Stimulated activated CD4-positive, alpha-beta T cell treated with anti-CD3 and anti-CD28 coated beads, TNF-alpha, amount 100 ng/mL, for 24 hours (primary cell): Measurements from ENCODE around the gene LRRC25.
A peak's percentile ranks its signal among the peaks of the same experiment; 100 is the strongest.

Experiments used
- DNase-seq, 3 experiments: peaks; one replicate each; pipeline ENCODE4 v3.0.0-alpha.2; 2020; ENCODE audit warnings: low read depth in 3 of 3

Gene LRRC25

DNA sequence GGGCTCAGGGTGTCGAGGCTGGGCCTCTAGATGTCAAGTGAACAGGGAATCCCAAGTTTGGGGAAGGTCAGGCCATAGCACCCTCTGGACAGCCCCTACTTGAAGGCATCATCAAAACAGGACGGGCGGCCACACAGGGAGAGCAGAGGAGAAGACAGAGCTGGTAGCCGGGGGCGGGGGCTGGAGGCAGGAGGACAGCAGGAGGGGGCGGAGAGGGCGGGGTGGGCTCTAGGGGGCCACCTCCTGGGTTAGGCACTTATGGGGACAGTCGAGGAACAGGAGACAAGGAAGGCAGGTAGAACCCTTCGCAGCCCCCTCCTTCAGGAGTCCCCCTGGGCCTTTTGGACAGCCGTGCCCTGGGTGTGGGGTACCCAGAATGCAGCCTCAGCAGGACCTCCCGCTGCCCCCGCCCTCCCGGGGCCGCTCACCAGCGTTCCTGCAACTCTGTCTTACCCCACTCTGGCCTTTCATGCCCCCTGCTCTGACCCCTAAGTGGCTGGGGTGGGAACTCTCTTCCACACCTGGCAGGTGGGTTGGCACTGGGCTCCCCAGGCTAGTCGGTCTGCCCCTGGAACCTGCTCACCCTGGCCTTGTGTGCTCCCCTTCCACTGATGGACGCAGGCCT, 27.6 kb upstream of the LRRC25 start:
- no peak for DNase-seq

DNA sequence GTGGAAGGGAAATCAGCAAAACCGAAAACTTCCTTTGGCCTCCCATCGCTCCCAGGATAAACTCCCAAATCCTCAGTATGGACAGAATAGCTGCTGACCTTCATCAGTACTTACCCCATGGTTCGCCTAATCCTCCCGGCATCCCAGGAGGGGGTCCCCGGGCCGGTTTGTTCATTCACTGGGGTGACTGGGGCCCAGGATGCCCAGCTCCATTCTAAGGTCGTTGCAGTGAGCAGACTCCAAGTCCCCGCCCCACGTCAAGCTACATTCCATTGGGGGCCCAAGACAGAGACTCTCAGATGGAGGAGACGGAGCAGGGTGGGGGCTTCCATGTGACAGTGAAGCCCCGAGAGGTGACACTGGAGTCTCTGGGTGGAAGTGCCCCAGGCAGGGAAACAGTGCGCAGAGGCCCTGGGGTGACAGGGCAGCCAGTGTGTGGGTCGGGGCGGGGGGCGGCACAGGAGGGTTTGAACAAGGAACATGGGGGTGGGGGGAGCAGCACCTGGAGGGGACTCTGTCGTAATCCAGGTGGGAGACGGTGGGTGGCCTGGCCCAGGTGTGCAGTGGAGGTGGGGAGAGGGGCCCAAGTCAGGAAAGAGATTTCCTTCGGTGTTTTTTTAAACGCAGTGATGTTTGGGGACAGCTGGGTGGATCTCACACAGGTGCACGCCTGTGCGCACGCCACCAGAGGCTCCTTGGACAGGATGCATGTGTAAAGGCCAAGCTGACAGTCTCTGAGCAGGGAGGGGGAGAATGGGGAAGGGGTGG, 26.9 kb upstream of the LRRC25 start:
- no peak for DNase-seq

DNA sequence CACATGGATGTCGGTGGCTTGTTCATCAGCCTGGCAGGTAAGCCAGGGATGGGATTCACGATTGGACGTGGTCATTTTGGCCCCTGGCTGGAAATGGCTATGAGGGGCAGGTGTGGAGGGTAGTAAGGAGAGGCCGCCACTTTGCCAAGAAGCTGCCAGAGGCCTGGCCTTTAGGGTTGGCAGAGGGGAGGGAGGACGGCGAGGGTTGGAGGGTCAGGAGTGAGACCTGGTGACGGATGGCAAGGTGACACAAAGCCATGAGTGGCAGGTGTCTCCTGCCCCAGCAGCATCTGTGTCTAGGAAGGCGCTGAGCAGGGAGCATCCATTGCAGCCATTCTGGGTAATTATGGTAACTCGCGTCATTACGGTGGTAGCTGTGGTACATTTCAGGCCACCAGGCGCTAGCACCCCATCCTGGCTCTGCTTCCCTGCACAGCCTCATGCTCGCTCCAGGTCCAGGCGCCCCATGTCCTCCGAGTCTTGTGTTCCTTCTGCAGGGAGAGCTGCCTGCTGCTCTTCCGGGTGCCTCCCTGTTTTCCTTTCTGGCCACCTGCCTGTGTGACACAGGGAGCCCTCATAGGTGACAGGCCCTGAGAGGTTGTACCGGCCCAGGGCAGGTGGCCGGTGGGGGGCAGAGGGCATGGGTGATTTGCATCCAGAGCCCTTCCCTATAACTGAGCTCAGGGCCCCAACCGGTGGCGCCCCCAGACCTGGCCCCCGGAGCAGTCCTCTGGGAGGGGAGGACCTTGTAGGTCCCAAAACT, 26.0 kb upstream of the LRRC25 start:
- DNase-seq = no peak

DNA sequence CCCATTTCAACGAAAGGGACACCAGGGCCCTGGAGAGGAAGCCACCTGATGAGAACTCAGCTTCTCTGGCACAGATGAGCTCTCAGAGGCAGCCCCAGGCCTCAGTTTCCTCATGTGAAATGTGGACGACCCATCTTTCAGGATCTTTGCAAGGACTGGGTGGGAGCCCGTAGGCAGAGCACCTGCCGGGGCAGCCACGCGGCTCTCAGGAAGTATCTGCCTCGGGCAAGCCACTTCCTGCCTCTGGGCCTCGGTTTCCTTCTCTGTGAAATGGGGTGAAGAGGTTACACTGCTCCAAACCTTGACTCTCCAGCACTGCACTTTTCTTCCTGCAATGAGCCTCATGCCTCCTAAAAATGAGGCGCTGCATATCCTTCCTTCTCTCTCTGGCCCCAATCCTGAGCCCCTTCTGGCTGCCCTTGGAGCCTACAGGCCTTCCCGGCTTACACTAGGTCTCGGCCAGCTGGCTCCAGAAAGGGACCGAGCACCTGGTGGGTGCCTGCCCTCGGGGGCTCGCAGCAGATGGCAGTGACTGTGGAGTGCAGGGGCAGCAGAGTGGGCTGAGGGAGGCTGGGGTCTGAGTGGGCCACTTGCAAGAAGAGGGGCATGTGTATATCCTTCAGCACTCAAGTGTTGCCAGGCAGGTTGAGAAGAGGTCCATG, 25.2 kb upstream of the LRRC25 start:
- DNase-seq = no peak

DNA sequence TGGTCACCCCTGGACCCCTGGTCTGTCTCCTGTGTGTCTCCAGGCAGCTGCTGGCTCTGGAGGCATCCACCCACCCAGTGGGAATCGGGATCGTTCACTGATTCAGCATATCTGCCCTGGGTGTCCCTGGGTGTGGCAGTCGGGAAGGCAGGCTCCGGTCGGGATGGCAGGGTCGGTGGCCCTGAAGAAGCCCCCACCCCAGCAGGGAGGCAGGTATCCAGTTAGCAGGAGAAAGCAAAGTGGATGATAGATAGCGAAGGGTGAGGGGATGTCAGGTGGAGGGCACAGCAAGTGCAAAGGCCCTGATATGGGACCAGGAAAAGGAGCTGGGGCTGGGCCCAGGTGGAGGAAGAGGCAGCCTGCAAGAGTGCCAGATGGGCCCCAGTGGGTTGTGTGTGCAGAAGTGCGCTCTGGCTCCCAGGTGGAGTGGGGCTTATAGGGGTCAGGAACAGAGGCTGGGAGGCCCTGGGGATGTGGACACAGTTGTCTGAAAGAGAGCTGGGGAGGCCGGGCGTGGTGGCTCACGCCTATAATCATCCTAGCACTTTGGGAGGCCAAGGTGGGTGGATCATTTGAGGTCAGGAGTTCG, 24.0 kb upstream of the LRRC25 start:
- DNase-seq = no peak

DNA sequence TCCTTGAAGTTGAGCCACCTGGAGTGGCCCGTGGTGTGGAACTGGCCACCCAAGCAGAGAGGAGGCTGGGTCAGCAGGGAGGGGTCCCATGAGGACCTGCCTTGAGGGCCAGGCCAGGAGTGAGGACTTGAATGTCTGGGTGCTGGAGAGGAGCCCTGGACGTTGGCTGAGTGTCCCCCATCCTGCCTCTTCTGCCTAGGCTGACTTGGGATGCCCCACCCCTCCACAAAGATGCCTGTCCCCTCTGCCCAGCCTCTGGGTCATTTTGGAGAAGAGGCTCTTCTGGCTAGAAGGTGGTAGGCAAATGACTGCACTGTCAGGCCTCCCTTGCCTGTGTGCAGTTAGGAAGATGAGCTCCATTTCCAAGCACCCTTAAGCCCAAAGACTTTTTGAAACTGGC, 23.5 kb upstream of the LRRC25 start:
- DNase-seq = no peak

DNA sequence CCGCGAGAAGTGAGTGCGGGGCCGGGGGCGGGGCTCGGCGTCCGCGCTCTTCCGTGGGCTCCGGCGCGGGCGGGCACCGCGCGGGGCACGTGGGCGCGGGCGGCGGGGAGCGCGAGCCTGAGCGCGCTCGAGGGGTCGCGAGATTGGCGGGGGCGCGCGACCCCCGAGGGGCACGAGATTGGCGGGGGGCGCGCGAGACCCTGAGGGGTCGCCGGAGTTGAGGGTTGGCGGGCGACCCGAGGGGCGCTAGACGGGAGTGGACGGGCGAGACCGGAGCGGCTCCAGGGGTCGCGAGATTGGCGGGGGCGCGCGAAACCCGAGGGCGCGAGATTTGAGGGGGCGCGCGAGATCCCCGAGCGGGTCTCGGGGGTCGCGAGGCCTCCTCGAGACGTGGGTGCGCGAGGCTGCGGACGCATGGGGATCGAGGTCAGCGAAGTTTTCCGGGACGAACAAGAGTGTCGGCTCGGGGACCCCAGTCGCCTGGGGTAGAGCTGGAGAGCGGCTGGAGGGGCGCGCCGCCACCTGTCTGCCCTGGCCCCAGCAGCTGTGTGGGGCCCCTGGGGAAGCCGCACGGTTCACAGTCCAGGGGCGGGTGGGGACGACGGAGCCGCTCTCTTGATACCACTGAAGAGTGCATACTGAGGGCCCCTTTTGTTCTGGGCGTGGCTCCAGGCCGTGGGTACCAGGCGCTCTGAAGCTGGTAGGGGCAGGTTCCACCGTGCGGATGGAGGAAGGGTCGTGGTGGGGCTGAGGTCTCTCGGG, 22.5 kb upstream of the LRRC25 start:
- peak in 1 of 3 experiments; percentile 57 for DNase-seq

DNA sequence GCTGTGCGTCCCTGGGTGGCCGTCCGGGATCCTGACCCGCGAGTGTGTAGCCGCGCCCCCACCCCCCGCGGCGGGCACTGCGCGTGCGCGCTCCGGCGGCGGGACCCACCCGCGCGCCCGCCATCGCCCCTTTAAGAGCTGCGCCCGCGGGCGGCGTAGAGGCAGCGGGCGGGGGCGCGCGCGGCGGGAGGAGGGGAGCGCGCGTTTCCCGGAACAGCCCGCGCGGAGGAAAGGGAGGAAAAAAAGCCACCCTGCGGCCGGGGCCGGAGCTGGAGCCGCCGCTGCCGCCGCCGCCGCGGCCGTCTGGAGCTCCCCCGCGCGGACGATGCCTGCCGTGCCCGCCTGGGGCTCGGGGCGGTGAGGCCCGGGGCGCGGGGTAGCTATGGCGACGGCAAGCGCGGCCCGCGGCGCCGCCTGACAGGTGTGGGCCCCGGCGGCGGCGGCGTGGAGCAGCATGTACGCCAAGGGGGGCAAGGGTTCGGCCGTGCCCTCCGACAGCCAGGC, 21.8 kb upstream of the LRRC25 start, which contains the start of gene SSBP4:
SSBP4 (plus strand) TSS at position 204 of the 504 bp plus-strand sequence; CDS start at position 455, 251 bp downstream.
- peak in 2 of 3 experiments; percentile 53 to 67 for DNase-seq

DNA sequence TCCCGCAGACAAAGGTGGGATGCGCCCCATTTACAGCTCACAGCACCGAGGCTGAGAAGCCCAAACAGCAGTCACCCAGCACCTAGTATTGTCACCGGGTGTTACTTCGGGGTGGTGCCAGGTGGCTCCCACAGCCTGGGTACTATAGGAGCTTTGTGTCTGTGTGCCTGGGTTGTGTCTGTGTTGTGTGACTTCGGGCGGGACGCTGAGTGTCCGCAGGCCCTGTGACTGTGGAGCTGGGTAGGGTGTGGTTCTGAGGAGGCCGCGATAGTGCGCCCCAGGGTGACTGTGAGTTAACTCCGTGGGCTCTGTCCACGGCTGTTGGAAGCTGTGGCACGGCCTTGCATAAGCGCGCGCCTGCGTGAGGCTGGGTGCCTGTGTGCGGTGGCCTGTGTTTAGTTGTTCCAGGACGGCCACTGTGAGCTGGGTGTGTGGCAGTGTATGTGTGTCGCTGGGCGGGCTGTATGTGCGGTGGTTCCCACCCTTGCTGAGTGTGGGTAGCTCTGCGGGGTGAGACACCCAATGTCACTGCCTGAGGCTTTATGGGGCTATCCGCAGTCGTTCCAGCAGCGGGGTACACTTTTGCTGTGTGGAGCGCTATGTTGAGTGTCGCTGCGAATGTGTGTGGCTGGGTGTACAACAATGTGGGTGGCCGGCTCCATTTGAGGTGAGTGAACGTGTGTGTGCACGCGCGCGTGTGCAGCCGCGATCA, 21.2 kb upstream of the LRRC25 start:
- no peak for DNase-seq

DNA sequence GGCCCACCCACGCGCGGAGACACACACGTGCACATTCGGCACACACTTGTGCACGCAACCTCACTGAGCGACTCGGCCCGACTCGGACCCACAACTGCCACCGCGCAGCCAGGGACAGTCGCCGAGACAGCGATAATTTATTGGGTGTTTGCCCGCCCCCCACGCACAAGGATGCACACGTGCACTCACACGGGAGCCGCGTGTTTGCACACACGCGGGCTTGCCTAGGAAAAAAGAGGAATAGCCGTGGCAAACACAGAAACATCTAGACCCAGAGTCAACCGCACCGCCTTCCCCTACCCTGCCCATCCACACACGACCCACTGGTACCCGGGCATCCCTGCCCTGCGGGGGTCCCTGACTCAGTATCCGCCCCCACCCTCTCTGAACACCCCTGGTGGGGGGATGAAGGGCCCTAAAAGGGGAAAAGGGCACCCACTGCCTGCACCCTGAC, 20.6 kb upstream of the LRRC25 start:
- no peak for DNase-seq

DNA sequence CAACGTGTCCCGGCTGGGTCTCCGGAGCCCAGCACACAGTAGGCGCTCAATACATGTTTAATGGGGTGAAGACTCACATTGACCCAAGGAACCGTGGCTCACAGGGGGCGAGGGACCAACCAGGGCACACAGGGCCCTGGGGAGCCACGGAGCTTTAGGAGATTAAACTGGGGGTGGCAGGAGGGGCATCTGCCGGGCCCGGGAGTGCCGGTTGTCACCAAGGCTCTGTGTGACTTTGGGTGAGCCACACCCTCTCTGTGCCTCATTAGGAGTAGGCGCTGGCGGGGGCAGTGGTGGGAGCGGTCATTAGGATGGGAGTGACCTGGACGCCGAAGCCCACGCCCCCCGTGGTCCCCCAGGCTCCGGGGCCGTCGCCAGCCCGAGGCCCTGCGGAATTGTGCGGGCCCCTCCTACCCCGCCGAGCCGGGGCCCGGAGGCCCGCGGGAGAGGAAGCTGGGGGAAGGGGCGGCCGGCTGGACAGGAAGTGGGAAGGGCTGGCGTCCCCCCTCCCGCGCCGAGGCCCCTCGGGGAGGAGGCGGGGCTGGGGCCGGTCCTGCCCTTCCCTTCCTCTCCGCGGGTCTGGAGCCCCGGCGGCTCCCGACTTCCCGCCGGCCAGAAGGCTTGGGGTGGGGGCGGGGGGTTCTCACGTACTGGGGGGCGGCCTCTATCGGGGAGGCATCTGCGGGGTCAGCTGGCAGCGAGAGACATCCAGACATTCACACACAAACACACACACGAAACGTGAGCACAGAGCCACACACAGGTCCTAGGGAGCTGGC, 20.0 kb upstream of the LRRC25 start:
- DNase-seq = no peak

DNA sequence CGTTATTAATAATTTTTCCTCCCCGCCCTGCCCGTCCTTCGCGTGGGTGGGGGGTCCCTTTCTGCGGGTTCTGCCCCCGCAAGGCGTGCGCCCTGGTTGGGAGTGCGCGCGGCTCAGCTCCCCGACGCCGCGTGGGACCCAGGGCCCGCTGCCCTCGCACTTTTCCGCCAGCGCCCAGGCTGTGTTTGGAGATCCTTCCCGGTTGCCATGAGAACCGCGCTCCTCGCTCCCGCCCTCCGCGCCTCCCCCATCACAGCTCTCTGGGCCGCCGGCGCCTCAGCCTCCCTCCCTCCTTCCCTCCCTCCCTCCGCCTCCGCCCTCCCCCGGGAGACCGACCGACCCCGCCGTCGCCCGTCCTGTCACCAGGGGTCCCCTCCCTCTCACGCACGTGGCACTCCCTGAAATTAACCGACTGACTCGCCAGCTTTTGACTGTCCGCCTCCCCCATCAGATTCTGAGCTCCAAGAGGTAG, 19.4 kb upstream of the LRRC25 start:
- peak in 1 of 3 experiments; percentile 70 for DNase-seq

DNA sequence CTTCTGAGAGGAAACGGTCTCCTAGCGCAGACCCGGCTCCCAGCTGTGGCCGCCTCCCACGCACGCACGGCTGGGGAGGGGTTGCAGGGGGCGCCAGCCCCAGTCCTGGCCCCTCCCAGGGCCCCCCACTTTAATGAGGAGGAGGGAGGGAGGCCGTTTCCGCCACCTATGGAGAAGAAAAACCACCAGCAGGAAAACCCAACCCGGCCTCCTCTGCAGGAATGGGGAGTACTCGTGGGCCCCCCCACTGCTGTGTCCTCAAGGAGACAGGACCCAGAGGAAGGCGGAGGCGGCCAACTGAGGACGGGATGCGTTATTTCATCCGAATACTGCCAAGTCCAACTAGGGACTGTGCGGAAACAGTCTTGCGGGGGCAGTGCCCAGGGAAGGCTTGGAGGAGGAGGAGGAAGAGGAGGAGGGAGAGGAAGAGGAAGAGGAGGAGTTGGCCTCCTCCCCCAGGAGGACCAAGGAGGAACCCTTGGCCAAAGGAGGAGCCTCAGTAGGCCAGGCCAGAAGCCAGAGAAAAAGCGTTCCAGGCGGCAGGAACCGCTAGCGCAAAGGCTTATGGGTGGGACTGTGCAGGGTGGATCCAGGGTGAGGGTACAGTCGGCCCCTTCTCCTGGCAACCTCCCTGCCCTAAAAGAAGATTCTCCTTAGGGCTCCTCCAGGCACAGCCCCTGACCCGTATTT, 17.9 kb upstream of the LRRC25 start:
- DNase-seq = no peak

DNA sequence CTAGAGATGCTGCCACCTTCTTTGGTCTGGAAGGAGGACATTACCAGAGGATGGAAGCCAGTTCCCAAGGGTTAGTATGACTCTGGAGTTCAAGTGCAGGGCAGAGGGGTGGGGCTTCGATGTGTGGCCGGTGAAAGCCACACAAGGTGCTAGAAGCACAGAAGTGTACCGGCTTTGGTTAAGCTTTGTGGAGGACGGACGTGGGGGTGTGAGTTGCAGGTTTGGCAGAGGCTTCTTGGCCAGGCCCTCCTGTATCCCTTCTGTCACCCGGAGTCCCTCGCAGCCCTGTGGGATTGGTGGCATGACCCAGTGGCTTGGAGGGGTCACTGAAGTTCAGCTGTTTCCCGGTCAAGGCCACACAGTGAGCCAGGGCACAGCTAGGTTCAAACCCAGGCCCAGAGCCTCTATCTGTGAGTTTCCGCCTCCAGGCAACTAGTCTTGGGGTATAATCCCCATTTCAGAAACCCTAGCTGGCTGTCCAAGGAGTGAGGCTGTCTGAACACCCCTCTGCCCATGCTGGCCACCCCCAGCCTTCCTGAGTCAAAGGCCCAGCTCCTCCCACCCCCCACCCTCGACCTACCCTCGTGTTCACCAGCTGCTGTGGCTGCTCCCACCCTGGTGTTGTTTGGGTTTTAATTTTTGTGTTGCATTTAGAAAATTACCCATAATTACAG, 17.2 kb upstream of the LRRC25 start:
- no peak for DNase-seq

DNA sequence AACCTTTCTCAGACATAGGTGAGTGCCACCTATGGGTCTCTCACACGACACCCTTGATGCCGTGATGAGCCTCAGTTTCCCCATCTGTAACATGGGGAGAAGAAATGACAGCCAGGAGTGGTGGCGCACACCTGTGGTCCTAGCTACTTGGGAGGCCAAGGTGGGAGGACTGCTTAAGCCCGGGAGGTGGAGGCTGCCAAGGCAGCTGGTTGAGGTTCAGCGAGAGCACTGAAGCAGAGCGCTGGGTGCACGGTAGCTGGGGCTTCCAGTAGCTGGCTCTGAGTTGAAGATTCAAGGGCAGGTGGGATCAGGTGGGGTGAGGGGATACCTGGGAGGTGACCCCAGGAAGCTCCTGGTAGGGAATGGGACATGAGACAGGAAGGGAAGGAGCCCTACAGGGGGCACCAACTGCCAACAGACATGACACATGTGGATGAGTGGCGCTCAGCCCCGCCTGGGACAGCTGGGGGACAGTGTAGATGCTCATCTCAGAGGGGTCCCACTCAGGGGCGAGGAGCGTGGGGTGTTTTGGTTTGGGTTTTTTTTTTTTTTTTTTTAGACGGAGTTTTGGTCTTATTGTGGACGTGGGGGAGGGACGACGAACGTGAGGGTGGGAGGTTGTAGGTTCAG, 15.3 kb upstream of the LRRC25 start:
- no peak for DNase-seq

DNA sequence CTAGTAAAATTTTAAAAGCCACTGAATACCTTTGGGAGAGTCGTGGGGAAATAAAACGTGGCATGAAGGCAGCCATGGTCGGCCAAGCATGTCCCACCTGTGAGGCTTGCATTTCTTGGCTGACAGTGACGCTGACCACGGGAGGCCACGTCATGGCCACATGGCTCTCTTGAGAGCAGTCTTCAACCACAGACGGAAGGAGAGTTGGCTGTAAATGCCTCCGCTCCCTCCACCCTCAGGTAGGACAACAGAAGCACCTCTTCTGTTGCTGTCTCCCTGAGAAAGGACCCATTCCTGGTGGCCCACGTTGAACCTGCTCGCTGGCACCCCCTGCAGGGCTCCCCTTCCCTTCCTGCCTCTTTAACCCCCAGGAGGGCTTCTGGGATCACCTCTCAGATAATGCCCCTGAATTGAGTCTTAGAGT, 10.6 kb upstream of the LRRC25 start:
- no peak for DNase-seq

DNA sequence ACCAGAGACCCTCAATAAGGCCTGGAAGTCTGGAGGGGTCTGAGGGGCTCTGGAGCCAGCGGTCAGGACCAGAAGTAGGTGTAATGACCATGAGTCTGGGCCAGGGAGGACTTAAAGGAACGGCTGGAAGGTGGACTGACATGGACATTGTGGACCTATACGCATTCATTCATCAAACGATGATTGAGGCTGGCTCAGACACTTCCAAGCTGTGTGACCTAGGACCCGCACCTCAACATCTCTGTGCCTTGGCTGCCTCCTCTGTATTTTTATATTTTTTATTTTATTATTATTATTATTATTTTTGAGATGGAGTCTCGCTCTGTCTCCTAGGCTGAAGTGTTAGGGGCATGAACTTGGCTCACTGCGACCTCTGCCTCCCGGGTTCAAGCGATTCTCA, 9.3 kb upstream of the LRRC25 start:
- DNase-seq = no peak
